GM21723 (cell line): ENCODE results near the gene SLC16A8.
"Not testable (repeated sequence)": the region's sequence is repeated elsewhere in the genome, so short reads cannot be mapped to it uniquely, and the experiment has no call there.

Source experiments
- ATAC-seq: cut with Tn5 transposase; IDR thresholded peaks from one replicate; pipeline ENCODE4 v1.9.1; 2021; ENCODE audit warnings: mild to moderate bottlenecking, moderate library complexity; ENCODE audit not compliant: unreplicated experiment

Gene SLC16A8, protein sequence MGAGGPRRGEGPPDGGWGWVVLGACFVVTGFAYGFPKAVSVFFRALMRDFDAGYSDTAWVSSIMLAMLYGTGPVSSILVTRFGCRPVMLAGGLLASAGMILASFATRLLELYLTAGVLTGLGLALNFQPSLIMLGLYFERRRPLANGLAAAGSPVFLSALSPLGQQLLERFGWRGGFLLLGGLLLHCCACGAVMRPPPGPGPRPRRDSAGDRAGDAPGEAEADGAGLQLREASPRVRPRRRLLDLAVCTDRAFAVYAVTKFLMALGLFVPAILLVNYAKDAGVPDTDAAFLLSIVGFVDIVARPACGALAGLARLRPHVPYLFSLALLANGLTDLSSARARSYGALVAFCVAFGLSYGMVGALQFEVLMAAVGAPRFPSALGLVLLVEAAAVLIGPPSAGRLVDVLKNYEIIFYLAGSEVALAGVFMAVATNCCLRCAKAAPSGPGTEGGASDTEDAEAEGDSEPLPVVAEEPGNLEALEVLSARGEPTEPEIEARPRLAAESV

DNA sequence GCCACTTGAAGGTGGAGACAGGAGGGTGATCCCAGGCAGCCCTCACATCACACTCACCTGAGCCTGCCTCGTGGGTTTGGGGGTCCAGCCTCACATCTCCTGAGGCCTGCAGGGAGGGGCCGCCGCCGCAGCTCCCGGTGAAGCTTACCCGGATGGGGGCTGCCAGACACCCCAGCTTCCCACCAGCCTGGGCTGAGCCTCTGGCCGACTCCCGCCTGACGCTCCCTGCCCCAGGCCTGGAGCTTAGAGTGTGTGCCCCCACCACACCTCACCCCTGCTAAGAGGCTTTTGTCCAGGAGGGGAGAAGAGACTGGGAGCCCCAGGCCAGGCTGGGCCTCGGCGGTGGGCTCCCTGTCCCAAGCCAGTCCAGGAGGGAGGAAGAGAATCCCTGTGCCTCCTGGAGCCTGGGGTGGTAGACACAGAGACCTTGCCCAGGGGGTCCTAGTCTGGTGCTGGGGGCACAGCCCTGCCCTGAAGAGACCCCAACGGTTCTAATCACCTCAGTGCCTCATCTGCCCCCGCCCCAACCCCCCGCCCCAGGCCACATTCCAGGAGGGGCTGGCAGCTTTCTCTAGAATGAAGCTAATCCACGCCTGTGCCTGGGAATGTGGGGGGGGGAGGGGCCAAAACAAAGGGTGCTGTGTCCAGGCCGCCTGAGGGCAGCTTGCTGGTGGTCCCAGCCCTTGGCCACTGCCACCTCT is at the start of gene SLC16A8:
TSS of gene SLC16A8 (minus strand) at position 254 of the 701 bp plus-strand sequence. CDS start 1,311 bp downstream, outside the sequence.
- ATAC-seq: no peak

DNA sequence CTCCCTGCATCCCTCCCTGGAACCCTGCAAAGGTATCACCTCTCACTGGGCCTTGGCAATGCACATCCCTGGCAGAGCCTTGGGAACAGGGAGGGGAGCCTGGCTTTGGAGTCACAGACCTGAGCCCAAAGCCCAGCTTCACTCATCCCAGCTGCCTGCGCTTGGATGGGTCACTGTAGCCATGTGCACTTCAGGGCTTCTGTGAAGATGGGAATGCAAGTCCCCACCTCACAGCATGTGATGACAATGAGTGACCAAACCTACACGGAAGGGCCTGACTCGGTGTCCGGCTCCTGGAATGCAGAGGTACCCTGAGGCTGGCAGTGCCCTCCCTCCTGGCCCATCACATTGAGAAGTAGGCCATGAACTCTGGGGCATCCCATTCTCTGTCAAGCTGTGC is 49.3 kb upstream of the SLC16A8 start:
- ATAC-seq: no peak

DNA sequence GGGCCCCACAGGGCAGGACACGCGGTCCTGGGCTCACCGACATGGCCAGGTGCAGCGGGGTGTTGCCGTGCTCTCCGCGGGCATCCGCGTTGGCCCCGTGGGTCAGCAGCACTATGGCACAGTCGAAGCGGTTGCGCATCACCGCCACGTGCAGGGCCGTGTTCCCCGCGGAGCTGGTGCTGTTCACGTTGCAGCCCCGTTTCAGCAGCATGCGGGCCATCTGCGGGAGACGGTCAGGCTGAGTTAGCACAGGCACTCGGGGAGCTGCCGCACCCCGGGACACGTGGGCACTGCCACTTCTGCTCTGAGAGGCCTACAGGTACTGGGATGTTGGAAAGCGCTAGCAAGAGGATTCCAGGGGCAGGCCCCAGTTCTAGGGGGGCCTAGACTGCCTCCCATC is 48.8 kb upstream of the SLC16A8 start:
- no peak for ATAC-seq

DNA sequence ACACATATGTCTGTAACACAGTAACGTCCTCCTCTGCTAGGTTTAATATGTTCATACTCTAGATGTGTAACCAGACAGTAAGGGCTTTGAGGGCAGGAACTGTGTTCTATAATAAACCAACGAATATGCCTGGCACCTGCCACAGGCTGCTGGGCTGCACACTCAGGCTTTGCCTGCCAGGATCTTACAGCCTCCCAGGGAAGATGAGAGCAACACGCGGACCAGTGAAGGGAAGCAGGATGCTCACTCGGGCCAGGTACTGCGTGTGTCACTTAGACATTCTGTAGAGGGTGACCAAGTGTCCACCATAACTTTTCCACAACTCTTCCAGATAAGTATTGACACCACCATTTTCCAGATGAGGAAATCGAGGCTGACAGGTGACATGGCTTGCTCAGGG is 48.2 kb upstream of the SLC16A8 start:
- ATAC-seq: no peak

DNA sequence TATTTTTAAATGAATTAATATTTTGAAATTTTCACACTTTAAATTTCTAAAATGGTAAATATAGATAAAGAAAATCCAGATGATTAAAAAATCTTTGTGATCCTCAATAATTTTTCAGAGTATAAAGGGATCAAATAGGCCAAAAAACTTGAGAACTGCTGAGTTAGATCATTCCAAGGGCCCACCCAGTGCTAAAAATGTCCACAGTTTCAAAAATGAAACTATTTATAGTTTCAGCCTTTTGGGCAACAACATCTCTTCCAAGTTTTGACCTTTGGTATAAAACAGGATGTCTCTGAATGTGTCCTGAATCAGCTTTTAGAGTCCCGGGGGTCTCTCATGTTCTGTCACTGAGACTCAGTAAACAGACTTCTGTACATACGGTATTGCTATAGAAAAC is 47.4 kb upstream of the SLC16A8 start:
- ATAC-seq: no peak

DNA sequence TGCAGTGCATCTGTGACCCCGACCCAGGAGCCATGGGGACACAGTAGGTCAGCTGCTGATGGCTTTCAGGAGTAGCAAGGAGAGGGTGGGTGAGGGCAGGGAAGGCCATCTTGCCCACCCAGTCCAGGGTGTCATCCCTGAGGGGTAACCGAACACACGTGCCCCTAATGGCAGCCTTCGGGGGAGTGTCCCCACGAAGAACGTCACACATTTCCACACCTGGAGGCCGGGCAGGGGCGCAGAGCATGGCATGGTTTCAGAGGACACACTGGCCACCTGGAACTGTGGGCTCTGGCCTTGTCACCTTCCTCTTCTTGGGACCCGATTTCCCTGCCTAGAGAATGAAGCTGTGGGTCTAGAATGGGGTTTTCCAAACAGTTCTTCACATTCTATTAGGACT is 45.9 kb upstream of the SLC16A8 start:
- ATAC-seq: no peak

DNA sequence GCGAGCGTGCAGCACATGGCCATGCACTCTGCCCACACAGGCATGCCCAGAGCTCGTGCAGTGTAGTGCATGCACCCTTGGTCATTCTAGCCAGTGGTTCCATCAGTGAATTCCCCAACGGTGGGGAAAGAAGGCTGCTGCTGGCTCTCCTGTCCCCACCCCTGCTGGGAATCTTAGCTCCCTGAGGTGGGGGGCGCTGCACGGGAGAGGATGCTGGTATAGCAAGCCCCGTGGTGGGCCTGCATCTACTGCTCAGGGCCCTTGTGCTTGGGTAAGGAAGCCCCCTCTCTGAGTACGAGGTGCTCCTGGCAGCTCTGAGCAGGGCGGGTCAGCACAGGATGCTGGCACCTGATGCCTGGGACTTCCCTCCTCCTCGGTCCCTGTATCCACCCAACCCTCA is 45.0 kb upstream of the SLC16A8 start:
- no peak for ATAC-seq

DNA sequence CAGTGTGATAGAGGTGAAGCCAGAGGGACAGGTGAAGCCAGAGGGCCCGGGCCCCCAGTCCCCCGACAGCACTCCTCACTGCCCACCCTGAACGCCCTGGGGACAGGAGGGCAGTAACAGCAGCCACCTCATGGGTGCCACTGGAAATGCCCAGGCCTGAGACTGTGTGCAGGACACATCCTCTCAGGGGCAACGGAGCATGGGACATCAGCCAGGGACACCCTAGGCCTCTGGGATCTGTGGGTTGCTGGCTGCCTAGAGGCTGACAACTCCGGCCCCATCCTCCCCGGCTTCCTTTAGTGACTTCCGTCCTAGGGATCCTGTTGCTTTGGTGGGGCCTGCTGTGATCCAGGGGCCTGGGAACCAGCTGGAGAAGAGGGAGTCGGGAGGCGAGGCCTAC is 43.9 kb upstream of the SLC16A8 start:
- ATAC-seq: no peak

DNA sequence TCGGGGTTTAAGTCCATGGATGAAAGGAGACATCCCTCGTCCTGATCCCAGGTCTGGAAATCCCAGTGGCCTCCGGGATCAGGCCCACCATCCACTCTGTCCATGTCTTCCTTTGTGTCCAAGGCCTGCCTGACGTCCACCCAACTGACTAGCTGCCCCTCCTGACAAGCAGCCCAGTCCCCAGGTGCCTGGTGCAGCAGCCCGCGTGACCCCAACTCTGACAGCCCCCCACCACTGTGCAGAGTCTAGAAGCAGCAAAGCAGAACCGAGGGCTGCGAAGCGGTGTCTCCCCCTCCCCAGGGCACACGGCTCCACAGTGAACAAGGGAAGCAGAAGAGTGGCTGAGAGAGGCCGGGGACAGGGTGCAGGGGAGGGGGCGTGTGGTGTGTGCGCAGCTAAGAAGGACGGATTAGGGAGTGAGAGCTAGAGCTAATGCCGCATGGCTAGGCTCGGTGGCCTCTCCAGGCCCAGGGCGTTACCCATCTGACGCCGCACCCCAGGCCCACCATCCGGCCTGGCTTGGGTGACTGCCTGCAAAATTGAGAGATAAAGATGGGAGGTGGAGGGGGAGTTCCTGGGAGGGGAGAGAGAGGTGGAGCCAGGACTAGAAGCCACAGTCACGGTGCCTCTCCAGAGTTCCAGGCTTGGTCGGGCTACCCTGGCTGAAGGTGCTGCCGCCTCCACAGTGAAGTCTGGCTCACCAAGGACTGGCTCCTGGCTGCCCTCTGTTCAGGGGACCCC is 43.1 kb upstream of the SLC16A8 start:
- ATAC-seq: no peak

DNA sequence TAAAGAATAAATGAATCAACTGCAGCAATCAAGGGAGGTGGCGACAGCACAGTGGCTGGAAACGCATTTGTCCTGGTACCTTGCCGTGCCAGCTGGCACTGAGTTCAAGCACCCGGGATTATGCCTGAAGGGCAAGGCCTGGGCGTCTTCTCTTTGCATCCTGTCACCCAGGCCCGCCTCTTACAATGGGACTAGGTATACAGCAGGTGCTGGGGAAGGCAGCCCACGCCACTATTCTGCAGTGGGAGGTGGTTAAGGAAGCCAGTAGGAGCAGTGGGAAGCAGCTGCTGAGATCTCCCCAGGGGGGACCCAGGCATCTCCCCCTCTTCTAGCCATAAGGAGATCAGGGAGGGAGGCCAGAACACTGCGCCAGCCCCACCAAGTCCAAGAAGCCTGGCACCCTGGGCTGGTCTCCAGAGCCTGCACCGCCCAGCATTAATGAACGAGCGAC is 41.8 kb upstream of the SLC16A8 start:
- no peak for ATAC-seq

DNA sequence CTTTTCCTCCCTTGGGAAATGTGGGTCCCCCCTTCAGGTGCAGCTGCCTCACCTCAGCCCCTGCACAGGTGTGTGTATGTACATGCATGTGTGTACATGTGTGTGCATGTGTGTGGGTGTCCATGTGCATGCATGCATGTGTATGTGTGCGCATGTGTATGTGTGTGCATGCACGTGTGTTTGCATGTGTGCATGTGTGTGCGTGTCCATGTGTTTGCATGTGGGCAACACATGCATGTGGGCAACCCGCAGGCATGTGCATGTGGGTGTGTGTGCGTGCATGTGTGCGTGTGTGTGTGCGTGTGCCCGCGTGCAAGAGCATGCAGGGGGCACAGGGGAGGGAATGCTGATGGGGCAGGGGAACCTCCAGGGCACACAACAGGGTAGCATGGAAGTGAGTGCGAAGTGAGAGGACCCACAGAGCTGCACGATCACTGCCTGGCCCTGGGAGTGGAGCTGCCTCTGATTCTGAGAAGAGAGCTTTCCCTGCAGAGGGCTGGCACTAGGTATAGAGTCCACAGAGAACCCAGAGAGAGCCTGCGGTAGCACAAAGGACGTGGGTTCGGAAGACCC is 41.1 kb upstream of the SLC16A8 start:
- no peak for ATAC-seq

DNA sequence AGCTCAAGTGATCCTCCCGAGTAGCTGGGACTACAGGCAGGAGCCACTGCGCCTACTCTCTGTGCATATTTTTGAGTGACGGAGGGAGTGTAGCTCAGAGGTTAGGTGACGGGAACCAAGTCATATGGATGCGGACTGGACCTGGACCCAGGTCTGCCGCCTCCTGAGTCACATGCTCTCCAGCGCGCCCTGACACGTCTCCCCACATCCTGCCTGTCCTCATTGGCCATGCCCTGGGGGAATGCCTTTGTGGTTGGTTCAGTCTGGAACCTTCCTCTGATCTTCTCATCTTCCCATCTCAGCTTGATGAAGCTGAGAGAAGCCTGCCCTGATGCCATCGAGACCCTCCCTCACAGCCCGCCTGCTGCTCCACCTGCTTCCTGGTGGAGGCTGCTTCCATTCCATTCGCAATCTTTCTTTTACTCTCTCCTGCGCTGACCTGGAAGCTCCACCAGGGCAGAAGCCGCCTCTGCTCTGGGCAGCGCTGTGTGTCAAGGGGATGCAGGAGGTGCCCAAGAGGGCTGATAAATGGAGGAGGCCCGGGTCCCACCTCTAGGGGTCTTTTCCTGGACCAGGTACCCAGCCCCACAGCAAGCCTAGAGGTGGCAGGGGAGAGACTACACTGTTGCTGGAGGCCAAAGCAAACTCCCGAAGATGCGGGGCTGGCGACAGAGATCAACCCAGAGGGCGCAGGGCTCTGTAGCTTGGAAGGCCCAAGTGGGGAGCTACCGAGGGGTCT is 40.4 kb upstream of the SLC16A8 start:
- ATAC-seq: no peak

DNA sequence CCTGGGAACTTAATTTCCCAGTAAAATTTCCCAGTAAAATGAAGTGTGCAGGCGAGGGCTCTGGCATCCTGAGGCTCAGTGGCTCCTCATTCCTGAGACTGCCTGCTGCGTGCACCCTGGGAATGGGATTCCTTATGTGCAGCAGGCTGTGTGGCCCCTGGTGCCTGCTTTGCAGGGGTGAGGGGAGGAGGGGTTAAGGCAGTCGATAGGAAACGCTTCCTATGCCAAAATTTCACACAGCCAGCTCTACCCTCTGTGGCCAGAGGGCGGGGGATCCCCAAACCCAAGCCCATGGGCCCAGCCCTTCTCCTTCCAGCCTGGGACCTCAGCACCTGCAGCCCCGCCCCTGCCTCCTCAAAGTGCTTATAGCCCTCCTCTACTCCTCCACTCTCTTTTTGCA is 38.6 kb upstream of the SLC16A8 start:
- ATAC-seq: no peak

DNA sequence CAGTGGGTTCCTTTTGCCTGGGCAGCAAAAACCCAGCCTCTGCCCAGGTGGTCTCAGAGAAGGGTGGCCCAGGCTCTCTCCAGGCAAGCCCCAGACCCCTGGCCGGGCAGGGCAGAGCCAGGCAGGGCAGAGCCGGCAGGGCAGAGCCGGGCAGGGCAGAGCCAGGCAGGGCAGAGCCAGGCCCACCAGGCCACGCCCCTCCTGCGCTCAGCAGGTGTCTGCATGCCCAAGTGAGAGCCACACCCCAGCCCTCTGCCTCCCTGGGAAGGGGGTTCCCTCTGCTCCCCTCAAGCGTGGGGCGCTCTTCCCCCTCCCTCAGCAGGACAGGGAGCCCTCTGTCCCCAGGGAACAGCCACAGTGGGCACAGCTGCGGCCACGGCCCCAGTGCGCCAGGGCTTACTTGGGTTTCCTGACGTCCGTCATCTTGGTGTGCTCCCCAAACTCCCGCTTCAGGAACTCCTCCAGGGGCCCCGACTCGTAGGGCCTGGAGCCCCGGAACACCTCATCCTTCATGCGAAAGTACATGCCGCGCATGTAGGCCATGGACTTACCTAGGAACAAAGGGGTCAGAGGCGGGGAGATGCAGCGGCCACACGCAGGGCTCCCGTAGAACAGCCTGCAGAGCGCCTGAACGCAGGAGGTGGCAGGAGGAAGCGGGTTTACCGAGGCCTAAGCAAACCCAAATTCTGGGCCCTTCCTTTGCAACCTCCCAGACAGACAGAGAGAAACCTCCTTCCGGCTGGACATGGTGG is 36.6 kb upstream of the SLC16A8 start:
- ATAC-seq: no peak

DNA sequence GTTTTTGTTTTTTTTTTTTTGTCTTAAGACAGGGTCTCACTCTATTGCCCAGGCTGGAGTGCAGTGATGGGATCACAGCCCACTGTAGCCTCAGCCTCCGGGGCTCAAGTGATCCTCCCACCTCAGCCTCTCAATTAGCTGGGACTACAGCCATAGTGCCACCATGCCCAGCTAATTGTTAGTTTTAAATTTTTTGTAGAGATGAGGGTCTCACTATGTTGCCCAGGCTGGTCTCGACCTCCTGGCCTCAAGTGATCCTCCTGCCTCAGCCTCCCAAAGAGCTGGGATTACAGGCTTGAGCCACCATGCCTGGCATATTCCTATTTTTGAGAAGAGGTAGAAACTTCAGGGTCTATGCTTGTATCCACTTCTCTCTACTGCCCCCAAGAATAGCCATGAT is 34.8 kb upstream of the SLC16A8 start:
- ATAC-seq: not testable (repeated sequence)

DNA sequence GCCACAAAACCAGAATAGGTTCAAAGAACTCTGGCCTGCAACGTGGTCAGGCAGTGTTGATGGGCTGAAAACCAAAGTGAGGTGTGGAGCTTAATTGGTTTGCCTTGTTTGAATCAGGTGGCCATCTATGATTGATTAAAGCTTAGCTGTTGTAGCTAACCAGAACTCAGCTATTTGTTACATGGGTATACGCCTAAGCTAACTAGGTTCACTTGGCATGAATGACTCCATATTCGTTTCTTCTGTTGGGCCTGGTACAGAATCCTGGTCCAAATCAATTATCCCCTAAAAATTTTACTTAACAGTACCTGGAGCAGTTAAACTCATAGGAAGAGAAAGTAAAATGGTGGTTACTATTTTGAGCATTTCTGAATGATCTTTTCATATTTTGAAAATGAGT is 34.2 kb upstream of the SLC16A8 start:
- ATAC-seq: no peak

DNA sequence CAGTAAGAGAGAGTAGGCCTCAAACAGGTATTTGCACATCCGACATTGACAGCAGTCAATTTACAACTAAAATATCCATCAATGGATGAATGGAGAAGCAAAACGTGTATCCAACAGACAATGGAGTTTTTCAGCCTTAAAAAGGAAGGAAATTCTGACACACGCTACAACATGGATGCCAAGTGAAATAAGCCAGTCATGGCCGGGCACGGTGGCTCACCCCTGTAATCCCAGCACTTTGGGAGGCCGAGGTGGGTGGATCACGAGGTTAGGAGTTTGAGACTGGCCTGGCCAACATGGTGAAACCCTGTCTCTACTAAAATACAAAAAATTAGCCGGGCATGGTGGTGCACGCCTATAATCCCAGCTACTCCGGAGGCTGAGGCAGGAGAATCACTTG is 33.6 kb upstream of the SLC16A8 start:
- not testable (repeated sequence) for ATAC-seq

DNA sequence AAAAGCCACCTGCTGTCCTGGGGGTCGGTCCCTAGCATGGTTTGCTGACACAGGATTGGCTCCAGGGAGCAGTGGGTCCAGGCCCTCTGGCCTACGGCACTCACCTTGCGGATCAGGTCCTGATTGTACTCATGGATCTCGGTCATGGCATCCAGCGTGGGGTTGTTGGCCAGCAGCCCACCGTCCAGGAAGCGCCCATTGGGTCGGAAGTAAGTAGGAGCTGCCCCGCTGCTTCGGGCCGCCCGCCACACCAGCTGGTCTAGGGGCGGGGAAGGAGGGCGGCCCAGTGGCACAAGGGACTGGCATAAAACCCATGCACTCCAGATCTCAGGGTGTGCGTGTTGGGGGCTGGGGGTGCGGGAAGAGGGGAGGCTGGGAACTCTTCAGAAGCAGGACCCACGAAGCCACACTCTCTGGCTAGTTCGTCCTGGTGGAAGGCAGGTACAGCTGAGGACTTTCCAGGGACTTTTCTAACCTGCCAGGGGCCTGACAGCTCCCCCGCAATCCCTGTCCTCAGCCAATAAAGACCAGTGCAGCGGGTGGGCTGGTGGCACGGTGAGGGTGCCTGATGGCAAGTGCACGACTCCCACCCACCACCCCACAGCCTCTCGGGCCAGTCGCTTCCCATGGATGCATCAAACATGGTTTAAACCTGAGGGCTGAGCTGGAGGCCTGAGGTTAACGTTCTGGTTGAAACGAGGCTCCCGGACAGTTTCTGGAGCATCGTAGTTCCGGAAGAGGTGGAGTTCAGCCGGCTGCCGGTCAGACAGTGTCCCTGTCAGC is 31.6 kb upstream of the SLC16A8 start:
- no peak for ATAC-seq
